Measurements from ENCODE around the gene LSAMP.

Gene LSAMP

DNA sequence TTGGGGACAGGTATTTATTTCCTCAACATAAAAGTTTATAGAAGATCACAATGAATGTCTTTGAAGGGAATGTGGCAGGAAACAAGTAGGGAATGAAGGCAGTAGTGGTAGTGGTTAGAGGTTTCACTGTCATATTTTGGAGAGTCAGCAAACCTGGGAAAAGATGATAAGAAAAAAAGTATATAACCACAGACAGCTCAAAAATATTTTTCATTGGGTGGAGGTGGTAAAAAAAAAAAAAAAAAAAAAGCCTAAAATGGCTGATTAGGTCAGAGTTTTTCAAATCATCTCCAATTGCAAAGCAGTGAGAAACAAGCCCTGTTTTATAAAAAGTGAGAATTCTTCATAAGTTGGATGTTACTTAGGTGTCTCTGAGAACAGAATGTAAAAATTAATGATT is 400.0 kb downstream of the LSAMP start:
- no peak for DNase-seq (ENCODE audit: low read depth)
- no peak overlapping the region for H3K4me3 ChIP-seq (ENCODE audit: control insufficient read depth, low read depth, low read length)
- TF ChIP-seq CTCF (IDR thresholded peaks at IDR 0.05; ENCODE audit: control insufficient read depth, insufficient read depth, low read depth, low read length, missing control alignments): no peak

- no peak for DNase-seq (ENCODE audit: low read depth)
- no peak for TF ChIP-seq CTCF (IDR thresholded peaks at IDR 0.05; ENCODE audit: control insufficient read depth, insufficient read depth, low read depth, low read length, missing control alignments)
- H3K4me3 ChIP-seq (ENCODE audit: control insufficient read depth, low read depth, low read length): no peak overlapping the region
Measured at GRCh38 chr3:116040152-116040551, 405.1 kb downstream of the LSAMP start.

- no peak for DNase-seq (ENCODE audit: low read depth)
- no peak overlapping the region for H3K4me3 ChIP-seq (ENCODE audit: control insufficient read depth, low read depth, low read length)
Measured at GRCh38 chr3:116039651-116039985, 405.7 kb downstream of the LSAMP start.

GRCh38 chr3:116038968-116039650 is 406.2 kb downstream of the LSAMP start:
- no peak for TF ChIP-seq CTCF (IDR thresholded peaks at IDR 0.05; ENCODE audit: control insufficient read depth, insufficient read depth, low read depth, low read length, missing control alignments)
- H3K4me3 ChIP-seq (ENCODE audit: control insufficient read depth, low read depth, low read length): no peak overlapping the region
- no peak for DNase-seq (ENCODE audit: low read depth)

More at GRCh38 chr3:116039651-116039985, 405.7 kb downstream of the LSAMP start:
- TF ChIP-seq CTCF (IDR thresholded peaks at IDR 0.05; ENCODE audit: control insufficient read depth, insufficient read depth, low read depth, low read length, missing control alignments): no peak

GRCh38 chr3:116037954-116038911 is 407.1 kb downstream of the LSAMP start:
- TF ChIP-seq CTCF (IDR thresholded peaks at IDR 0.05; ENCODE audit: control insufficient read depth, insufficient read depth, low read depth, low read length, missing control alignments): no peak
- DNase-seq (ENCODE audit: low read depth): no peak
- no peak overlapping the region for H3K4me3 ChIP-seq (ENCODE audit: control insufficient read depth, low read depth, low read length)

- DNase-seq (ENCODE audit: low read depth): no peak
- TF ChIP-seq CTCF (IDR thresholded peaks at IDR 0.05; ENCODE audit: control insufficient read depth, insufficient read depth, low read depth, low read length, missing control alignments): no peak
- H3K4me3 ChIP-seq (ENCODE audit: control insufficient read depth, low read depth, low read length): no peak overlapping the region
Measured at GRCh38 chr3:116035429-116035828, 409.9 kb downstream of the LSAMP start.
